ENCODE measurements around the gene IGF2BP1.
A peak's percentile ranks its signal among the peaks of the same experiment; 100 is the strongest.
"Not testable (repeated sequence)": the region's sequence is repeated elsewhere in the genome, so short reads cannot be mapped to it uniquely, and the experiment has no call there.

Gene IGF2BP1

GRCh38 chr17:49021768-49022103, 24.6 kb downstream of the IGF2BP1 start:
- H3K4me1 ChIP-seq (ENCODE audit: control insufficient read depth, insufficient read depth, low read length, poor library complexity, severe bottlenecking), result peaks cover 81% of the 10 kb centered on the region

DNA sequence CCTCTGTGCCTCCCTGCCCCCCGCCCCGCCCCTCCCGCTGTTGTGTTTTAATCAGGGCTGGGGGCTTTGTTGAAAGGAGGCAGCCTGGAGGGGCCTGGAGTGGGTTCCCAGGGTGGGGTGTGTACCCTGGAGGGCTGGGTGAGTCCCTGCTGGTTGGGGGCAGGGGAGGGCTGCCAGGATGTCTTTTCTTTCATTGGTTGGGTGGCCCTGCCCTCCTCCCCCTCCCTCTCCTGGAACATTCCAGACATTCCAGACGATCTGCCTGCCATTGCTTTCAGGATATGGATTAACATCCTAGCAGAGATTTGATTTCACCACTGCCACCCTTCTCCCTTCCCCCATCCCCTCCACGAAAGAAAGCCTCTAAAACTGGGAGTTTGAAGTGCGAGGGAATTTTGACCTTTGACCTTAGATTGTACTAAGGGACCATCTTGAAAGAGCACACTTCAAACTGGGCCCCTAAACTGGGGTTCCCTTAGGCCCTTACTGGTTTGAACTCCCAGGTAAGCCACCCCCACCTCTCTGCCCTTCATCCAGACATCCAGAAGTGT, 25.3 kb downstream of the IGF2BP1 start:
- H3K36me3 ChIP-seq (ENCODE audit: control insufficient read depth, insufficient read depth, low read length), result peaks cover 79% of the 10 kb centered on the region
- peaks cover 77% of the 10 kb centered on the region for H3K4me1 ChIP-seq (ENCODE audit: control insufficient read depth, insufficient read depth, low read length, poor library complexity, severe bottlenecking)
- H3K4me3 ChIP-seq (ENCODE audit: extremely low read depth, insufficient read depth, low read length, poor library complexity, severe bottlenecking), result no peak overlapping the region
- 4% methylated on average over 4 of the region's 6 CpGs for WGBS, 2 experiments (ENCODE audit: insufficient coverage in 2 of 2)
- peak overlapping the region; percentile 94 for H3K27ac ChIP-seq (ENCODE audit: low read depth, low read length, severe bottlenecking)
- H3K9me3 ChIP-seq (ENCODE audit: control insufficient read depth, low read length), result no peaks in the 10 kb centered on the region

More at GRCh38 chr17:49021768-49022103, 24.6 kb downstream of the IGF2BP1 start:
- 83% methylated on average over 1 of the region's 2 CpGs; no CpG with 5 or more reads in 1 of the 2 experiments for WGBS, 2 experiments (ENCODE audit: insufficient coverage in 2 of 2)
- no peaks in the 10 kb centered on the region for H3K9me3 ChIP-seq (ENCODE audit: control insufficient read depth, low read length)
- no peak overlapping the region for H3K4me3 ChIP-seq (ENCODE audit: extremely low read depth, insufficient read depth, low read length, poor library complexity, severe bottlenecking)
- peak overlapping the region; percentile 94 for H3K27ac ChIP-seq (ENCODE audit: low read depth, low read length, severe bottlenecking)
- peaks cover 78% of the 10 kb centered on the region for H3K36me3 ChIP-seq (ENCODE audit: control insufficient read depth, insufficient read depth, low read length)

- Histone ChIP-seq H3K4me3 (ENCODE audit: extremely low read depth, insufficient read depth, low read length, poor library complexity, severe bottlenecking) (no peak overlapping the region), H3K9me3 (ENCODE audit: control insufficient read depth, low read length) (no peaks in the 10 kb centered on the region), H3K4me1 (ENCODE audit: control insufficient read depth, insufficient read depth, low read length, poor library complexity, severe bottlenecking) (peaks cover 66% of the 10 kb centered on the region), H3K36me3 (ENCODE audit: control insufficient read depth, insufficient read depth, low read length) (peaks cover 80% of the 10 kb centered on the region), H3K27ac (ENCODE audit: low read depth, low read length, severe bottlenecking) (no peak overlapping the region)
- 90% methylated on average over 1 of the region's 3 CpGs; no CpG with 5 or more reads in 1 of the 2 experiments for WGBS, 2 experiments (ENCODE audit: insufficient coverage in 2 of 2)
Observed at GRCh38 chr17:49024523-49024922, 27.3 kb downstream of the IGF2BP1 start.

- peaks cover 93% of the 10 kb centered on the region for H3K36me3 ChIP-seq (ENCODE audit: control insufficient read depth, insufficient read depth, low read length)
- not testable (repeated sequence) for H3K9me3 ChIP-seq (ENCODE audit: control insufficient read depth, low read length); H3K4me3 ChIP-seq (ENCODE audit: extremely low read depth, insufficient read depth, low read length, poor library complexity, severe bottlenecking)
- H3K27ac ChIP-seq (ENCODE audit: low read depth, low read length, severe bottlenecking), result peak overlapping the region; percentile 53
- H3K4me1 ChIP-seq (ENCODE audit: control insufficient read depth, insufficient read depth, low read length, poor library complexity, severe bottlenecking), result peaks cover 56% of the 10 kb centered on the region
- 92 to 100% methylated on average over 2 of the region's 4 CpGs for WGBS, 2 experiments (ENCODE audit: insufficient coverage in 2 of 2)
Observed at GRCh38 chr17:49026447-49026846, 29.3 kb downstream of the IGF2BP1 start.

DNA sequence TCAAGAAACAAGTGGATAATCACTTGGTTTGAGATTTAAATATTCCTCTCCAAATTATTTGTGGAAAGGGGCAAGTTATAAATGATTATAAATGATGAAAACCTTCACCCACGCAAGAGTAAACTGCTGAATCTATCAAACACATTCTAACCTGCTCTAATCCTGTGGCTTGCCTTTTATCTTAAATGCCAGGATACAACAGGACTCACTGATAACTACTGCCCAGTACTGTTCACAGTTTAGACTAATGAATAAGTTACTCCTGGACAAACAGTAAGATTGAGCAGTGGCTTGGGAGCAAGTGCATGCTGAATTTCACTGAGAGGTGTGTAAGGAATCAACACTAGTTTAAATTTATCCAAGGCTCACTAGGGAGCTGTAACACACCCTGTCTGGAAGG, 31.1 kb downstream of the IGF2BP1 start:
- Histone ChIP-seq H3K4me3 (ENCODE audit: extremely low read depth, insufficient read depth, low read length, poor library complexity, severe bottlenecking) (no peak overlapping the region), H3K9me3 (ENCODE audit: control insufficient read depth, low read length) (no peaks in the 10 kb centered on the region), H3K36me3 (ENCODE audit: control insufficient read depth, insufficient read depth, low read length) (peaks cover 90% of the 10 kb centered on the region), H3K4me1 (ENCODE audit: control insufficient read depth, insufficient read depth, low read length, poor library complexity, severe bottlenecking) (peaks cover 46% of the 10 kb centered on the region), H3K27ac (ENCODE audit: low read depth, low read length, severe bottlenecking) (no peak overlapping the region)
- no CpG with 5 or more reads among the region's 1 CpG for WGBS, 2 experiments (ENCODE audit: insufficient coverage in 2 of 2)

GRCh38 chr17:49029801-49030200, 32.6 kb downstream of the IGF2BP1 start:
- no CpG with 5 or more reads among the region's 3 CpGs for WGBS, 2 experiments (ENCODE audit: insufficient coverage in 2 of 2)
- Histone ChIP-seq H3K27ac (ENCODE audit: low read depth, low read length, severe bottlenecking) (no peak overlapping the region), H3K9me3 (ENCODE audit: control insufficient read depth, low read length) (no peaks in the 10 kb centered on the region), H3K4me1 (ENCODE audit: control insufficient read depth, insufficient read depth, low read length, poor library complexity, severe bottlenecking) (peaks cover 33% of the 10 kb centered on the region), H3K4me3 (ENCODE audit: extremely low read depth, insufficient read depth, low read length, poor library complexity, severe bottlenecking) (no peak overlapping the region), H3K36me3 (ENCODE audit: control insufficient read depth, insufficient read depth, low read length) (peaks cover 90% of the 10 kb centered on the region)

DNA sequence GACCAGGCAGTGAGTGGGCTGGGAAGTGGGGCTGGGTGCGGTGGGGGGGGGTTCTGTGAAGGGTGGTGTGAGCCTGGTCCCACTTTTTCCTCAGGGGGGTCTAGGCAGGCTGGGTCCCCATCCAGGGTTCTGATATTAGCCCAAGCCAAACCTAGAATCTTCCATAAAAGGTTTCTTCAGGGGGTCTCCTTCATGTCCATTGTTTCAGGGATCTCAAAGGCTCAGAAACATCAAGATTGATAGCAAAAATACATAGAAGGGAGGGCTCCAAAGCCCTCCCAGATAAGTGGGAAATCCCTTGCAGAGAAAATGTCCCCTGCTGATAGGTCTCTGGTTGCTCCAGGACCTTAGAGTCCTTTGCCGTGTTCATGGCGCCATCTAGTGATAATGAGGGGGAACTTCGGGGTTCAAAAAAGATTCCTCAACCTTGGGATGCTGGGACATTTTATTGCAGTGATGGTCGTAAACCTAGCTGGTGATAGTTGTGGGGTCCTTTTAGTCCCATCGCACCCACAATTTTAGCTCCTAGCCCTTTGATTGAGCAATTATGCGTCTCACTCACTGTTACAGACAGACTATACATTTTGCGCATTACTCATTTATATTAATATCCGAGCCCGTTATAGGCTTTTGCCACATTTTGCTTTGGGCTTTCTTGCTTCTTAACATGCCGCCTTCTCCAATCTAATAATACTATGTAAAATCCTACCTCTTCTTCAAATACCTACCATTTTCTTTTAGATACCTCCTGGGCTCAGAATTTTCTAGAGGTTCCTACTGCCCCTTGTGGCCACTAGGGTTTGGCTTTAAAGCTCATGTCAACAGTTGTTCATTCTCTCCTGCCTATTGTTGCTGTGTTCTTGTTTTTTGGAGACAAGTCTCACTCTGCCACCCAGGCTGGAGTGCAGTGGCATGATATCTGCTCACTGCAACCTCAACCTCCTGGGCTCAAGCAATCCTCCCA, 35.1 kb downstream of the IGF2BP1 start:
- WGBS, 2 experiments (ENCODE audit: insufficient coverage in 2 of 2), result 52 to 76% methylated on average over 7 to 9 of the region's 11 CpGs
- peak overlapping the region; percentile 64 for H3K27ac ChIP-seq (ENCODE audit: low read depth, low read length, severe bottlenecking)
- H3K4me1 ChIP-seq (ENCODE audit: control insufficient read depth, insufficient read depth, low read length, poor library complexity, severe bottlenecking), result peaks cover 23% of the 10 kb centered on the region
- no peaks in the 10 kb centered on the region for H3K9me3 ChIP-seq (ENCODE audit: control insufficient read depth, low read length)
- peaks cover 92% of the 10 kb centered on the region for H3K36me3 ChIP-seq (ENCODE audit: control insufficient read depth, insufficient read depth, low read length)
- no peak overlapping the region for H3K4me3 ChIP-seq (ENCODE audit: extremely low read depth, insufficient read depth, low read length, poor library complexity, severe bottlenecking)

GRCh38 chr17:49035470-49036269, 38.5 kb downstream of the IGF2BP1 start:
- no peak overlapping the region for H3K27ac ChIP-seq (ENCODE audit: low read depth, low read length, severe bottlenecking)
- H3K36me3 ChIP-seq (ENCODE audit: control insufficient read depth, insufficient read depth, low read length), result peaks cover 92% of the 10 kb centered on the region
- peaks cover 13% of the 10 kb centered on the region for H3K4me1 ChIP-seq (ENCODE audit: control insufficient read depth, insufficient read depth, low read length, poor library complexity, severe bottlenecking)

DNA sequence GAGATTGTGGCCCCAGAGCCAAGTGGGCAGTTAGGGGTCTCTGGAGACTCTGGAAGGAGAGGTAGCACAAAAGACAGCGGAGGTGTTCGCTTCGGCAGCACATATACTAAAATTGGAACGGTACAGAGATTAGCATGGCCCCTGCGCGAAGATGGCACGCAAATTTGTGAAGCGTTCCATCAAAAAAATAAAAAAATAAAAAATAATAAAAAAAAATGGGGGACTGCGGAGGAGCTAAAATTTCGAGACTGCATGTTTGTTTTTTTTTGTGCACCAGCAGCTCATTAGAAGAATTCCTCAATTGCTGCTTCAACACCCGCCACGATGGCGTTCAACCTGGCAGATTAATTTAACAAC, 39.1 kb downstream of the IGF2BP1 start:
- no peaks in the 10 kb centered on the region for H3K9me3 ChIP-seq (ENCODE audit: control insufficient read depth, low read length)
- H3K27ac ChIP-seq (ENCODE audit: low read depth, low read length, severe bottlenecking), result no peak overlapping the region
- no peak overlapping the region for H3K4me3 ChIP-seq (ENCODE audit: extremely low read depth, insufficient read depth, low read length, poor library complexity, severe bottlenecking)
- peaks cover 13% of the 10 kb centered on the region for H3K4me1 ChIP-seq (ENCODE audit: control insufficient read depth, insufficient read depth, low read length, poor library complexity, severe bottlenecking)
- WGBS, 2 experiments (ENCODE audit: insufficient coverage in 2 of 2), result 95 to 96% methylated on average over 5 to 9 of the region's 13 CpGs
- H3K36me3 ChIP-seq (ENCODE audit: control insufficient read depth, insufficient read depth, low read length), result peaks cover 93% of the 10 kb centered on the region

More at GRCh38 chr17:49035470-49036269, 38.5 kb downstream of the IGF2BP1 start:
- H3K9me3 ChIP-seq (ENCODE audit: control insufficient read depth, low read length), result no peaks in the 10 kb centered on the region
- 77 to 79% methylated on average over 30 to 37 of the region's 42 CpGs for WGBS, 2 experiments (ENCODE audit: insufficient coverage in 2 of 2)
- no peak overlapping the region for H3K4me3 ChIP-seq (ENCODE audit: extremely low read depth, insufficient read depth, low read length, poor library complexity, severe bottlenecking)

GRCh38 chr17:49038138-49038537, 41.0 kb downstream of the IGF2BP1 start:
- WGBS, 2 experiments (ENCODE audit: insufficient coverage in 2 of 2), result 96 to 100% methylated on average over 7 to 8 of the region's 8 CpGs
- H3K36me3 ChIP-seq (ENCODE audit: control insufficient read depth, insufficient read depth, low read length), result peaks cover 98% of the 10 kb centered on the region
- H3K4me3 ChIP-seq (ENCODE audit: extremely low read depth, insufficient read depth, low read length, poor library complexity, severe bottlenecking), result no peak overlapping the region
- H3K27ac ChIP-seq (ENCODE audit: low read depth, low read length, severe bottlenecking), result peak overlapping the region; percentile 23
- peaks cover 6% of the 10 kb centered on the region for H3K4me1 ChIP-seq (ENCODE audit: control insufficient read depth, insufficient read depth, low read length, poor library complexity, severe bottlenecking)
- H3K9me3 ChIP-seq (ENCODE audit: control insufficient read depth, low read length), result no peaks in the 10 kb centered on the region

All from mesodermal cell (in vitro differentiated cells).